Activated CD4-positive, alpha-beta T cell treated with anti-CD3 and anti-CD28 coated beads for 24 hours (primary cell): ENCODE data around the gene PCDH19.
A peak's percentile ranks its signal among the peaks of the same experiment; 100 is the strongest.
"Not testable (repeated sequence)": the region's sequence is repeated elsewhere in the genome, so short reads cannot be mapped to it uniquely, and the experiment has no call there.

ENCODE experiments used
- DNase-seq, 2 donors: peaks; one replicate each; pipeline ENCODE4 v3.0.0-alpha.2; 2020; ENCODE audit warnings: low read depth in 2 of 2

PCDH19 gene, protein sequence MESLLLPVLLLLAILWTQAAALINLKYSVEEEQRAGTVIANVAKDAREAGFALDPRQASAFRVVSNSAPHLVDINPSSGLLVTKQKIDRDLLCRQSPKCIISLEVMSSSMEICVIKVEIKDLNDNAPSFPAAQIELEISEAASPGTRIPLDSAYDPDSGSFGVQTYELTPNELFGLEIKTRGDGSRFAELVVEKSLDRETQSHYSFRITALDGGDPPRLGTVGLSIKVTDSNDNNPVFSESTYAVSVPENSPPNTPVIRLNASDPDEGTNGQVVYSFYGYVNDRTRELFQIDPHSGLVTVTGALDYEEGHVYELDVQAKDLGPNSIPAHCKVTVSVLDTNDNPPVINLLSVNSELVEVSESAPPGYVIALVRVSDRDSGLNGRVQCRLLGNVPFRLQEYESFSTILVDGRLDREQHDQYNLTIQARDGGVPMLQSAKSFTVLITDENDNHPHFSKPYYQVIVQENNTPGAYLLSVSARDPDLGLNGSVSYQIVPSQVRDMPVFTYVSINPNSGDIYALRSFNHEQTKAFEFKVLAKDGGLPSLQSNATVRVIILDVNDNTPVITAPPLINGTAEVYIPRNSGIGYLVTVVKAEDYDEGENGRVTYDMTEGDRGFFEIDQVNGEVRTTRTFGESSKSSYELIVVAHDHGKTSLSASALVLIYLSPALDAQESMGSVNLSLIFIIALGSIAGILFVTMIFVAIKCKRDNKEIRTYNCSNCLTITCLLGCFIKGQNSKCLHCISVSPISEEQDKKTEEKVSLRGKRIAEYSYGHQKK (N-terminal part only)

GRCh38 chrX:100409610-100410590 is at the start of gene PCDH19:
Gene PCDH19 (minus strand): TSS chrX:100410273. CDS start chrX:100408597, 1,676 bp downstream.
- DNase-seq, result peak; percentile 6 to 21

DNA sequence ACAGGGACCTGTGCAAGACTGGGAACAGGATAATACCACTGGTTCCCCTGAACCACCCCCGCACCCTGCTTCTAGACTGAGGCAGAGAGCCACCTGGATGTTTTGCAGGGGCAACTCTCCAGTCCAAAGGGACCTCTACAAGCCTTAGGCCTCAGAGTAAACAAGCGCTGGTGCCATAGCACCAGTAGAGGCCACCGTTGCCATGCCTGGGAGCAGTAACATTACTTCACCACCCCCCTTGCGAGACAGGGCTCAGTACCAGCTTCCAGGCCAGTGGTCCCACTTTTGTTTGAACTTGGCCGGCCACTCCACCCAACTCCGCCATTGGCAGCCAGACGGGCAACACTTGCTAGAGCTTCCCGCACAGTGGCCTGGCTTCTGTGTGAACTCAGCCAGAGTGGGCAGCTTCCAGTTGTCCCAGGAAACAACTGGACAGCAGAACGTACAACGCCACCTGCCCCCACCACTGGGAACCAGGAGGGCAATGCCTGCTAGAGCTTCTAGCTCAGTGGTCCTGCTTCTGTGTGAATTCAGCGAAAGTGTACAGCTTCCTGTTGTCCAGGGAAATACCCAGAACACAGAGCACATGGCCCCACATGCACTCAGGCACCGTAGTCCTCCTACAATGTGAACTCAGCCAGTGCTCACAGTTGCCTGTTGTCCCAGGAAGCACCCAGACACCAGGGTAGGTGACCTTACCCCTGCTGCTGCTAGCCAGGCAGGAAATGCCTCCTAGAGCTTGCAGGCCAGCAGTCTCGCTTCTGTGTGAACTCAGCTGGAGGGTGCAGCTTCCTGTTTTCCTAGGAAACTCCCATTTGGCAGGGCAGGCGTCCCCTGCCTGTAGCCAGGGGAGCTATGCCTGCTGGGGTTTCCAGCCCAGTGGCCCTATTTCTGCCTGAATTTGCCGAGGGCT is 39.9 kb upstream of the PCDH19 start:
- DNase-seq, result no peak

DNA sequence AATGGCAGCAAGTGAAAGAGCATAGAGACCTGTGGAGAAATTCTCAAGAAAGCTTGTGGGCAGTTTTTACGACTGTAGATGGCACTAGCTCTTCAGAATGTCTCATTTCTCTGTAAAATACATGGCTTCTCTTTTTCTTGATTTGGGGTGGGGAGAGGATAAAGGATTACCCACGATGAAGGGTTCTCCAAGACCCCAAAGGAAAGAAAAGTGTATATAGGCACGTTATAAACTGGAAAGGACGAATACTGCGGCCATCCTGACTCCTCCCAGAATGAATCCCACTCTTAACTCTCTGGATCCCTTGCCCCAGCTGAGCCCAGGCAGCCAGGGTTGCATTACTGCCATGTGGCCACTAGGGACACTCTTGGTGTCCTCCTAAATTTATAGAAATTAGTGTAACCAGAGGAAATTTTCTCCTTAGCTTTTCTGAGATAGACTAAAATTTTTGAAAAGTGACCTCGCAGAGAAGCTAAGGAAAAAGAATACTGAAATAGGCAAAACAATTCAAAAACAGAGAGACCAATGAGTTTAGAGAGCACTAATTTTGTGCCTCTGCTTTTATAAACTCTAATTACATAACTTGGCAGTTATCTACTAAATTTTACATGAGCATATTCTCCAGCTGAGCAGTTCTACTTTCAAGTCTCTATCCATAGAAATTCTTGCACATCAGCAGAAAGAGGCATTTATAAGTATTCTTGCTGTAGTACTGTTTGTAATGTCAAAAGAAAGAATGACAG is 37.8 kb upstream of the PCDH19 start:
- DNase-seq, result peak; percentile 5 to 6

DNA sequence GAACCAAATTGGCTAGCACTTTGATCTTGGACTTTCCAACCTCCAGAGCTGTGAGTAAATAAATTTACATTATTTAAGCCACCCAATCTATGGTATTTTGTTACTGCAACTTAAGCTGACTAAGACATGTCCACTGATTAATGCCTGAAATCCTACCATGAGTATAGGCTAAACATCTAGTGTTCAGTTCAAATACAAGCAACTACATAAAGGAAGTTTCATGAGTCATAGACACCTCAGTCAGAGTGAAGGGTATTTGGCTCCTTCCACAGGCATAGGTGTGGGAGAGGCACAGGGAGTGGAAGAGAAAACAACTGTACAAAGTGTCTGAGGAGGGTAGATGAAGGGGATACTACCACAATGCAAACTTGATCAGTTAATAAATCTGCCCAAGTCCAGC is 35.5 kb upstream of the PCDH19 start:
- DNase-seq, result no peak

GRCh38 chrX:100441321-100441720 is 31.2 kb upstream of the PCDH19 start:
- not testable (repeated sequence) for DNase-seq

DNA sequence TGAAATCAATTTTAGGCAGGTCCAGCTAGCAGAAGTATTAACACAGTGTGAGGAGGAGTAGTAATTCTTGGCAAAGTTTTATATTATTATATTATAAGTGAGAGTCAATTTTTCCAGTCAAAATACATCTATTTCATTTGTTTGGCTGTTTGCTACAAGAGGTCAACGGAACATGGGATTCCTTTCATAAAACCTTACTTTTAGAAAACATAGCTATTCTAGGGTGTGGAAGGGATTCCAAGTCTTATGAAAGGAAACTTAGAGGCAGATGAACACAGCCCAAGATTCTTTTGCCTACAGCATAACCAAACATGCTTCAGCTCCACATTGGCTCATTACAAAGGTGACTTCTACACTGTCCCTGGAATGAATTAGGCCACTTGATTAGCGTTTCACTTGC is 29.9 kb upstream of the PCDH19 start:
- DNase-seq, result no peak

GRCh38 chrX:100435726-100436125 is 25.7 kb upstream of the PCDH19 start:
- DNase-seq, result no peak

DNA sequence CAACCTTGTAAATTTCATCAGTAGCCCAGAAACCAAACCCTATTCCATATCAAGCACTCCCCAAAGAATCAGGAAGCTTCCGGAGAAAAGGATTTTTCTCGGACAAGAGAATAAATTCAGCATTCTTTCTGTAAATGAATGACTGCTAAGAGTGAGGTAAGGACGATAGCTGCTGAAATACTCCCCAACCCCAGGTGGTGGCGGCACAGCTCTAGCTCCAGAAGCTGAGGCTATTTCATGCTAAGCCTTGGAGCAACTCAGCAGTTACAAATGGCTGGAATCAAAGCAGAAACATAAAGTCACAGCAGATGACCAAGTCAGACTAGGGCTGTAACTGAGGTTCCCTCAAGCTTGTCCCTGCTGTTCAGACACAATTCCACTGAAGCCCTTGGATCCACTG is 13.9 kb upstream of the PCDH19 start:
- no peak for DNase-seq

- no peak for DNase-seq
These were observed 8.5 kb upstream of the PCDH19 start for GRCh38 chrX:100418556-100418955.

GRCh38 chrX:100417681-100418080 is 7.6 kb upstream of the PCDH19 start:
- DNase-seq, result no peak

DNA sequence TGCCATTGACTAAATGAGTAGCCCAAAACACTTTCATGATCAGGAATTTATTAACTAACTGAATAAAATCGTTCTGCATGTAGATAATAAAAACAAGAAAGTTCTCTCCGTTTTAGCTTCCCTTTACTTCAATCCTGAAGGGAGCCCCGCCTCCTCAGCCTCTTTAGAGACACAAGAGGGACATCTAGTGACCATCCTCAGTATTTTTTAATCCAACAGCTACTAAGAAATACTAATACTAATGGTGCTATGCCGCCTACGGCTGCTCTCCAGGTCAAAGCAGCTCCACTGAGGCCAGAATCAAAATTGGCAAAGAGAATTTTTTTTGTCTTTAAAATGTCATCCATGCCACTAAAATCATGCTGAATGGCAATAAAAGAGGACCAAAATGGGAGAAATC is 3.2 kb upstream of the PCDH19 start:
- no peak for DNase-seq

DNA sequence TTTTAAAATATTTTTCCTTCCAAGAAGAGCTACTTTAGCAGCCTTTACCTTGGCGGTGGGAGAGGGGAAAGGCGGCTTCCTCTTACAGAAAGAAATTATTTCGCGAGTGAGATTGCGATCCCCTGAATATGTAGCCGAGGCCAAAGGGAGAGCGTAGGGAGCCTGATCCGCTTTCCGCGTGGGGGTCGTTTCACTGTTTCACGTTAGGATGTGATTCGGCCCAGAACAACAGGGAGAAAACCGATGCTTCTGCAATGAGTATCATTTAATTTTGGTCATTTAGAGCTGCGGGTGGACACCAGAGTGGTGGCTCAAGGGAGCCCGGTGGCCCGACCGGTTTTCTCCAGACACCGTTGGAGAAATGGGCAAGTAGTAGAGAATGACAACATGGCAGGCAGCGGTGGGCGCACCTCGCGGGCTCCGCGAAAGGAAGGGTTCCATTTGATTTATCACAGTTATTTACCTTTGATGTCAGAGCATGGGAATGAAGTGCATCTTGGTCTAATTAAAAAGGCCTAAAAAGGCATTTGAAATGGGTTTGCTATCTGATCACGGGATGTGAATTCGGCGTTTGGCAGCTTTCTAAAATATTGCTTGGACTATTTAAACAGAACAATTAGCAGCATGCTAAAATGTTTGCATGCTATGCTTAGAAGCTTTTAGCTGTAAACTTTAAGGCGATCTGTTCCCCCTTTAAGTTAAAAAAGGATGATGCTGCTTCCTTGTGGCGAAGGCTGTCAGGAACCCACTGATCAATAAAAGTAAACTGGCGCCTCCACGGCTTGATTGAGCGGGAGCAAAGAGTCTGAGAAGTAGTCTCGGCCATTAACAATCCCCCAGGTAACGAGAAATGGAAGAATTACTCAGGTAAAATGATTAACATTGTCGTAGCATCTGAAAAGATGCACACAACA is 2.0 kb upstream of the PCDH19 start:
- DNase-seq, result no peak

- no peak for DNase-seq
These were observed 1.1 kb upstream of the PCDH19 start for GRCh38 chrX:100410901-100411801.

DNA sequence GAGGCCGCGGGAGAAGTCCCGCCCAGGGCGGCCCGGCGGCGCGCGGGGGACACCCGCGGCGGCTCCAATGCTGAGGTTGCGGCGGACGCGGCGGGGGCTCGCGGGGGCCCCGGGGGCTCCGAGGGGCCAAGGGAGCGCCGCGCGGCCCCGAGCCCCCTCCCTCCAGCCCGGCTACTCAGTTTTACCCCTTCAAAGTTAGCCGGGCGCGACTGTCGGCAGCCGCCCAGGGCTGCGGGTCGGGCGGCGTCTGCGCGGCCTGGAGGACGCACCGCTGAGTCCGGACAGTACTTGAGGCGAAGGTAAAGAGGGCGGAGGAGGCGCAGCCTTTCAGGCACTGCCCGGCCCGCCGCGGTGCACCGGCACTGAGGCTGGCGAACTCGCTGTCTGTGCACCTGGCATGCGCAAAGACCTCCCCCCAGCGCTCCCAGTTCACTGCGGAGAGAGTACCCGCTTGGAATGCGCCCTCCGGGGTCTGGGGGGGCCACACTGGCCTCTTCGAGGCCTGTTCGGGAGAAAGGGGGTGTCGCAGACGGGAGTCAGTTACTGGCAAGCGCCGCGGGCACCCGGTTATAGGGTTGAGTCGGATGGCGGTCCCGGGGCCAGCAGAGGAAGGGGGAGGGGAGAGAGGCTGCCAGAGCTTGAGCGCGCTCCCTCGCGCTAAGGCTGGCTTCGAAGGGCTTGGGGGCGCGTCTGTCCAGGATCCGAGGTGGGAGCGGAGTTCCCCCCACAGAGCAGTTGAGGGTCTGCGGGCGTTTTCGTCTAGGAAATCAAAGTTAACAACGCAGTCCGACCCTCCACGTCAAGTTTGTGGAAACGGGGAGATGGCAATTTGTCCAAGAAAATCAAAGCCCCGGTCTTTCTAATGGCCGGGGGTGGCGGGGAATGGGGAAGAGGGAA is 1.1 kb downstream of the PCDH19 start:
- no peak for DNase-seq

GRCh38 chrX:100407784-100408712 is 2.0 kb downstream of the PCDH19 start:
- DNase-seq, result no peak
